GM19328 (cell line): ENCODE data around the gene VSIR.

Source experiments
- ATAC-seq: cut with Tn5 transposase; IDR thresholded peaks from one replicate; pipeline ENCODE4 v1.9.1; 2021; ENCODE audit warnings: mild to moderate bottlenecking, moderate library complexity; ENCODE audit not compliant: unreplicated experiment

The VSIR gene

GRCh38 chr10:71773221-71773971, at the start of gene VSIR:
Gene VSIR (minus strand): TSS chr10:71773520. CDS start chr10:71773439, 81 bp downstream.
- ATAC-seq: peak; percentile 48

- no peak for ATAC-seq
Observed at GRCh38 chr10:71821909-71822763, 48.8 kb upstream of the VSIR start.

- ATAC-seq: no peak
Observed at GRCh38 chr10:71820966-71821365, 47.6 kb upstream of the VSIR start.

- ATAC-seq: no peak
Observed at GRCh38 chr10:71819985-71820384, 46.7 kb upstream of the VSIR start.

- ATAC-seq: no peak
Observed at GRCh38 chr10:71819441-71819861, 46.1 kb upstream of the VSIR start.

- no peak for ATAC-seq
Observed at GRCh38 chr10:71818674-71819260, 45.4 kb upstream of the VSIR start.

GRCh38 chr10:71817831-71818655, 44.7 kb upstream of the VSIR start:
- no peak for ATAC-seq

- ATAC-seq: no peak
Observed at GRCh38 chr10:71816936-71817618, 43.8 kb upstream of the VSIR start.

GRCh38 chr10:71816421-71816851, 43.1 kb upstream of the VSIR start:
- ATAC-seq: no peak

- ATAC-seq: no peak
Observed at GRCh38 chr10:71815515-71816130, 42.3 kb upstream of the VSIR start.

GRCh38 chr10:71814922-71815411, 41.6 kb upstream of the VSIR start:
- no peak for ATAC-seq

- no peak for ATAC-seq
Observed at GRCh38 chr10:71812913-71813590, 39.7 kb upstream of the VSIR start.

GRCh38 chr10:71812016-71812912, 38.9 kb upstream of the VSIR start:
- no peak for ATAC-seq

GRCh38 chr10:71811351-71811750, 38.0 kb upstream of the VSIR start:
- ATAC-seq: no peak

- no peak for ATAC-seq
Observed at GRCh38 chr10:71810048-71810750, 36.9 kb upstream of the VSIR start.

- no peak for ATAC-seq
Observed at GRCh38 chr10:71809628-71810027, 36.3 kb upstream of the VSIR start.
